ENCODE results near the gene PPP1R9A. TPM values are rescaled to one million over a fixed set of nuclear protein-coding genes. Genes with fewer than 3 reads are reported as not detected.

PPP1R9A gene
- total and polyA plus RNA-seq, 10 of the 15 experiments (the other 5 are each of a cell fraction or from before 2014, with no cell fraction given), result 0.04 to 0.12 TPM; not detected in 8

GRCh38 chr7:95026018-95026417 is 118.6 kb downstream of the PPP1R9A start:
- no peak for TF ChIP-seq POLR2AphosphoS5 (IDR thresholded peaks at IDR 0.05; ENCODE audit: low read length)
- no peak for TF ChIP-seq HDAC6 (IDR thresholded peaks at IDR 0.05; ENCODE audit: unreplicated experiment)
- no peak for TF ChIP-seq EP300 (IDR thresholded peaks at IDR 0.05; ENCODE audit: borderline replicate concordance in 1 of 2, control insufficient read depth in 1 of 2, low read depth in 2 of 2, low read length in 2 of 2)
- TF ChIP-seq JUNB (IDR thresholded peaks at IDR 0.05), result no peak
- TF ChIP-seq IRF5 (IDR thresholded peaks at IDR 0.05; ENCODE audit: borderline replicate concordance), result no peak
- TF ChIP-seq TBL1XR1 (IDR thresholded peaks at IDR 0.05; ENCODE audit: low read depth, low read length), result no peak
- TF ChIP-seq CHD2 (IDR thresholded peaks at IDR 0.05; ENCODE audit: borderline replicate concordance, low read depth, low read length), result no peak
- no peak for TF ChIP-seq CBFB (IDR thresholded peaks at IDR 0.05; ENCODE audit: low read depth)
- Histone ChIP-seq H3K4me3 (no peak overlapping the region), H3K4me1 (ENCODE audit: control insufficient read depth, insufficient read depth, low read length) (no peaks in the 10 kb centered on the region), H3K9ac (ENCODE audit: control insufficient read depth, insufficient read depth, low read length) (no peak overlapping the region), H2AFZ (ENCODE audit: control insufficient read depth, low read depth, low read length) (no peak overlapping the region), H3K36me3 (ENCODE audit: control insufficient read depth in 2 of 2, insufficient read depth in 2 of 2, low read length in 1 of 2) (no peaks in the 10 kb centered on the region), H3K27ac (ENCODE audit: control insufficient read depth, insufficient read depth) (no peak overlapping the region), H3K27me3 (replicated peaks in 1 of 2; ENCODE audit: control insufficient read depth in 2 of 2, insufficient read depth in 2 of 2, low read length in 1 of 2) (no peaks in the 10 kb centered on the region), H4K20me1 (ENCODE audit: control insufficient read depth, insufficient read depth) (no peaks in the 10 kb centered on the region), H3K4me2 (ENCODE audit: control insufficient read depth, insufficient read depth) (no peak overlapping the region), H3K9me3 (replicated peaks; ENCODE audit: control insufficient read depth, insufficient read depth, low read length) (no peaks in the 10 kb centered on the region), H3K79me2 (ENCODE audit: control insufficient read depth, insufficient read depth, low read length) (no peaks in the 10 kb centered on the region)
- ChIA-PET SMC1A (ENCODE audit: uncharacterized antibody, unreplicated experiment) (no interaction called here), RAD21 (ENCODE audit: unreplicated experiment) (no interaction called here), CTCF (no interaction called here), POLR2A (no interaction called here)
- DNase-seq (ENCODE audit: low read depth, low spot score), result no peak
- no peak for ATAC-seq
- in situ Hi-C loops (cut with MboI), result no loop called here
- FAIRE-seq, result no peak
- intact Hi-C loops (cut with micrococcal nuclease; ENCODE audit: unreplicated experiment), result no loop called here
- BruUV-seq (replicated peaks), result no TSS peak

Data from GM12878 (cell line).